ENCODE data around the gene MAGI2. TPM values are rescaled to one million over a fixed set of nuclear protein-coding genes. Genes with fewer than 3 reads are reported as not detected.

The MAGI2 gene
- polyA plus RNA-seq (ENCODE audit: insufficient read length in 4 of 4), result 10 to 100 TPM; 36.8 to 43.5 (median 38.3) TPM

- peak; percentile 53 to 63 (median 56) for DNase-seq (ENCODE audit: low read depth in 4 of 4, low spot score in 3 of 4)
Observed at GRCh38 chr7:79453558-79454360, at the start of gene MAGI2. MAGI2 (minus strand) TSS chr7:79453667; CDS start chr7:79453320, 347 bp downstream.

GRCh38 chr7:79502151-79502550, 48.7 kb upstream of the MAGI2 start:
- no peak for DNase-seq (ENCODE audit: low read depth in 4 of 4, low spot score in 3 of 4)

- DNase-seq (ENCODE audit: low read depth in 4 of 4, low spot score in 3 of 4), result no peak
Observed at GRCh38 chr7:79500759-79501158, 47.3 kb upstream of the MAGI2 start.

- no peak for DNase-seq (ENCODE audit: low read depth in 4 of 4, low spot score in 3 of 4)
Observed at GRCh38 chr7:79497728-79498127, 44.3 kb upstream of the MAGI2 start.

GRCh38 chr7:79495544-79496272, 42.2 kb upstream of the MAGI2 start:
- no peak for DNase-seq (ENCODE audit: low read depth in 4 of 4, low spot score in 3 of 4)

- DNase-seq (ENCODE audit: low read depth in 4 of 4, low spot score in 3 of 4), result no peak
Observed at GRCh38 chr7:79494046-79494445, 40.6 kb upstream of the MAGI2 start.

- no peak for DNase-seq (ENCODE audit: low read depth in 4 of 4, low spot score in 3 of 4)
Observed at GRCh38 chr7:79489371-79489770, 35.9 kb upstream of the MAGI2 start.

GRCh38 chr7:79478386-79478785, 24.9 kb upstream of the MAGI2 start:
- no peak for DNase-seq (ENCODE audit: low read depth in 4 of 4, low spot score in 3 of 4)

GRCh38 chr7:79475455-79475854, 22.0 kb upstream of the MAGI2 start:
- no peak for DNase-seq (ENCODE audit: low read depth in 4 of 4, low spot score in 3 of 4)

GRCh38 chr7:79471699-79472098, 18.2 kb upstream of the MAGI2 start:
- DNase-seq (ENCODE audit: low read depth in 4 of 4, low spot score in 3 of 4), result no peak

- DNase-seq (ENCODE audit: low read depth in 4 of 4, low spot score in 3 of 4), result no peak
Observed at GRCh38 chr7:79471283-79471682, 17.8 kb upstream of the MAGI2 start.

- no peak for DNase-seq (ENCODE audit: low read depth in 4 of 4, low spot score in 3 of 4)
Observed at GRCh38 chr7:79465551-79465950, 12.1 kb upstream of the MAGI2 start.

- DNase-seq (ENCODE audit: low read depth in 4 of 4, low spot score in 3 of 4), result no peak
Observed at GRCh38 chr7:79464051-79464450, 10.6 kb upstream of the MAGI2 start.

- no peak for DNase-seq (ENCODE audit: low read depth in 4 of 4, low spot score in 3 of 4)
Observed at GRCh38 chr7:79462390-79462789, 8.9 kb upstream of the MAGI2 start.

- DNase-seq (ENCODE audit: low read depth in 4 of 4, low spot score in 3 of 4), result no peak
Observed at GRCh38 chr7:79461660-79462059, 8.2 kb upstream of the MAGI2 start.

- DNase-seq (ENCODE audit: low read depth in 4 of 4, low spot score in 3 of 4), result no peak
Observed at GRCh38 chr7:79459381-79459780, 5.9 kb upstream of the MAGI2 start.

GRCh38 chr7:79458796-79459195, 5.3 kb upstream of the MAGI2 start:
- DNase-seq (ENCODE audit: low read depth in 4 of 4, low spot score in 3 of 4), result no peak

GRCh38 chr7:79455173-79455790, 1.8 kb upstream of the MAGI2 start:
- no peak for DNase-seq (ENCODE audit: low read depth in 4 of 4, low spot score in 3 of 4)

- no peak for DNase-seq (ENCODE audit: low read depth in 4 of 4, low spot score in 3 of 4)
Observed at GRCh38 chr7:79454361-79454960, 994 bp upstream of the MAGI2 start.

GRCh38 chr7:79453266-79453557, 255 bp downstream of the MAGI2 start:
- DNase-seq (ENCODE audit: low read depth in 4 of 4, low spot score in 3 of 4), result peak in 1 of 4 donors; percentile 25

Data from right renal pelvis (tissue), 4 donors.